Measurements from ENCODE around the gene PLCG2. TPM values are rescaled to one million over a fixed set of nuclear protein-coding genes. Genes with fewer than 3 reads are reported as not detected.

PLCG2 gene
- total RNA-seq, 1 donor from 2014 or later: 47.7 TPM

DNA sequence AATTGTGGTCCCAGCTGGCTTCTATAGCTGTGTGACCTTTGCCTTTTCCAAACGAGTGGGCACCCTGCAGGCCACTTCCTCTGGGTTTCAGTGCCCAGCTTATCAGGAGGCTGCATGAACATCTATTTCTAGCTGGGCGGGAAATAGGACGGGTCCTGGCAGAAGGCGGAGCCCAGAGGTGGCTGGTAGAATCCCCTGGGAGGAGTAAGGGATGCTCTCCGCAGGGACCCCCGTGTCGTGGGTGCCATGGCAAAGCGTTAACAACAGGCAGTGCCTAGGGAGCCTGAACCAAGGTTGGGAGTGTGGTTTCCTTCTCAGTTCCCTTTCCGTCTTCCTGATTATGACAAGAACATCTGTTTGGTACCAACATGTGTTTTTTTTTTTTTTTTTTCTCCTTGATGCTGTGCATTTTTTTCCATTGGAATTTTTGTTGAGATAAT, 58.2 kb downstream of the PLCG2 start:
- ATAC-seq (no peak), DNase-seq (no peak)
- Histone ChIP-seq H3K27ac (no peak overlapping the region), H3K36me3 (no peaks in the 10 kb centered on the region), H3K4me3 (no peak overlapping the region), H3K27me3 (ENCODE audit: low read depth) (no peaks in the 10 kb centered on the region), H3K9me3 (no peaks in the 10 kb centered on the region), H3K4me1 (peaks cover 17% of the 10 kb centered on the region)
- intact Hi-C loops (cut with DNase I): no loop called here
- no peak for TF ChIP-seq CTCF (IDR thresholded peaks at IDR 0.05)

- no peak overlapping the region for H3K4me3 ChIP-seq
- no peak overlapping the region for H3K27ac ChIP-seq
- ATAC-seq: no peak
- no peaks in the 10 kb centered on the region for H3K9me3 ChIP-seq
- no peak for DNase-seq
- H3K4me1 ChIP-seq: peaks cover 10% of the 10 kb centered on the region
- intact Hi-C loops (cut with DNase I): no loop called here
- TF ChIP-seq CTCF (IDR thresholded peaks at IDR 0.05): no peak
- no peaks in the 10 kb centered on the region for H3K36me3 ChIP-seq
- H3K27me3 ChIP-seq (ENCODE audit: low read depth): no peaks in the 10 kb centered on the region
Measured at GRCh38 chr16:81838794-81839193, 59.7 kb downstream of the PLCG2 start.

DNA sequence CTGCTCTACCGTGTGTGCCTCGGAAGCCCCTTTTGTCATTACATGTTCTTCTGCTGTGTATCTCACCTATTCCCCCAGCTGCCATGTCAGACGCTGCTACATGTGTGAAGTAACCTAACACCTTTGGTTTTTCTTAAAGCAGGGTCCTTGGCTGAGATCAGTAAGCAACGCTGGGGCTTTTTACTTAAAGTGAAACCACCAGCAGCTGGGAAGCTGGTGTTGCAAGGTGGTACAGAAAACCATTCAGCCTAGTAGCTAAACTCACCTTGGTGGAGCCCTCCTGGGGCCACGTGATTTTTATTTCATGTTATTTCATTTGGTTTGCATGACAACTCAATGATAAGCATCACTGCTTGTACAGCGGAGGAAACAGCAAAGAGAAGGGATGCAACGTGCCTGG, 62.6 kb downstream of the PLCG2 start:
- DNase-seq: no peak
- no peaks in the 10 kb centered on the region for H3K36me3 ChIP-seq
- no peak for TF ChIP-seq CTCF (IDR thresholded peaks at IDR 0.05)
- H3K27me3 ChIP-seq (ENCODE audit: low read depth): no peaks in the 10 kb centered on the region
- intact Hi-C loops (cut with DNase I): no loop called here
- ATAC-seq: no peak
- H3K4me3 ChIP-seq: no peak overlapping the region
- H3K9me3 ChIP-seq: no peaks in the 10 kb centered on the region
- H3K27ac ChIP-seq: no peak overlapping the region
- H3K4me1 ChIP-seq: peaks cover 10% of the 10 kb centered on the region

GRCh38 chr16:81842564-81843242, 63.6 kb downstream of the PLCG2 start:
- Histone ChIP-seq H3K27me3 (ENCODE audit: low read depth) (no peaks in the 10 kb centered on the region), H3K36me3 (no peaks in the 10 kb centered on the region), H3K27ac (no peak overlapping the region), H3K9me3 (no peaks in the 10 kb centered on the region), H3K4me1 (peaks cover 10% of the 10 kb centered on the region), H3K4me3 (no peak overlapping the region)
- DNase-seq: no peak
- TF ChIP-seq CTCF (IDR thresholded peaks at IDR 0.05): no peak
- intact Hi-C loops (cut with DNase I): no loop called here
- no peak for ATAC-seq

DNA sequence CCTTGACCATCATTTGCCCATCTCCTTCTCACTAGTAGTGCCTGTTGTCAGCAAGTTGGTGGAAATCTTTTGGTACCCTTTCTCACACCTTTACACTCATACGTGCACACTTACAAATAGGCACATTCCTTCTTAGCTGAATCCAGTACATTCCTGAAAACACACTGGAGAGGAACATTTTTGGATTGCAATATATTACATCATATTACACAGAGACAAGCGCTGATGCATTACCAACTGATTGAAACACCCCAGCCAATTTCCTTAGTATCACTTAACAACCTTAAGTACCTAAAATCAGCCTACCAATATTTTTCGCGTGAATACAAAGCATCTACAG, 64.1 kb downstream of the PLCG2 start:
- no peaks in the 10 kb centered on the region for H3K27me3 ChIP-seq (ENCODE audit: low read depth)
- H3K27ac ChIP-seq: no peak overlapping the region
- intact Hi-C loops (cut with DNase I): no loop called here
- no peak overlapping the region for H3K4me3 ChIP-seq
- DNase-seq: no peak
- no peaks in the 10 kb centered on the region for H3K9me3 ChIP-seq
- no peak for TF ChIP-seq CTCF (IDR thresholded peaks at IDR 0.05)
- peaks cover 10% of the 10 kb centered on the region for H3K4me1 ChIP-seq
- no peak for ATAC-seq
- H3K36me3 ChIP-seq: no peaks in the 10 kb centered on the region
